Measurements from ENCODE around the gene TTC7B. TPM values are rescaled to one million over a fixed set of nuclear protein-coding genes. Genes with fewer than 3 reads are reported as not detected.

TTC7B gene
- total RNA-seq, 1 experiment from 2014 or later = 9.6 TPM

DNA sequence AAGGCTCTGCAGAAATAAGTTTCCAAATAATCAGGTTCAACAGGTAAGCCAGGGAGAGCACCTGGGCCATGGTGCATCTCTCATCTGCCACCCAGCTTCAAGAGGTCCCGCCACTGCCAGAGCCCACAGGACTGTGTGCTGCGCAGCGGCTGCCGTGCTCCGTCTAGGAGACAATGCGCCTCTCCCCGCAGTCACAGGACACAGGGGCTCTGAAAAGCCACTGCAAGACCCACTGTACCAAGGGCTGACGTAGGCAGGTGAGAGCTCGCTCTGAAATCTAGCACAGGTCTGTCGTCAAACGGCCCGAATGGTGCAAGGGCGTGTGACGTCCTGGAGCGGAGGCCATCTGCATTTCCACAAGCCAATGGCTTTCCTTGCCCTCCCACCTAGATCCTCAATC lies 218.3 kb downstream of the TTC7B start:
- CTCF ChIA-PET = no interaction called here

DNA sequence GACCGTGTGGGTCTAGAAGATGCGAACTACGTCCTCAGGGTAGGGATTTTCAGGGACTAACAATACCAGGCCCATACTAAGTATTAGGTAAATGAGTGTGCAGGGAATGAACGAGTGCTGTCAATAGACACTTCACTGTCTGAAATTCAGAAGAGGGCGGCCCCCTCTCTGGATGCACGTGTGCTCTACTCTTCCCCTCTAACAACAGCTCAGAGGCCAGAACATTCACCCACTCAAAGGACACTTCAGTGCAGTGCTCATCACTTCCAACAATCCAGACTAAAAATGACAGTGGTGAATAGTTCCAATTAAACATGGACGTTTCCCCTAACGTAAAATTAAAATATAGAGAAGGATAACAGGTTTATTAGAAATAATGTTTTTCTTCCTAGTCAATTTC lies 219.5 kb downstream of the TTC7B start:
- no peaks in the 10 kb centered on the region for H3K27me3 Mint-ChIP-seq (ENCODE audit: unreplicated experiment)
- TF ChIP-seq CTCF (IDR thresholded peaks at IDR 0.05; ENCODE audit: unreplicated experiment) = no peak
- H3K36me3 Mint-ChIP-seq (ENCODE audit: insufficient read depth, unreplicated experiment) = no peaks in the 10 kb centered on the region
- DNase-seq = no peak
- no peaks in the 10 kb centered on the region for H3K9me3 Mint-ChIP-seq (ENCODE audit: low read depth, unreplicated experiment)
- no peaks in the 10 kb centered on the region for H3K4me1 Mint-ChIP-seq (ENCODE audit: low read depth, unreplicated experiment)
- intact Hi-C loops (cut with micrococcal nuclease; ENCODE audit: unreplicated experiment) = no loop called here
- no TSS peak for BruUV-seq (replicated peaks)
- CTCF ChIA-PET = no interaction called here
- no peak overlapping the region for H3K4me3 Mint-ChIP-seq (ENCODE audit: low read depth, unreplicated experiment)
- H3K27ac Mint-ChIP-seq (ENCODE audit: unreplicated experiment) = no peak overlapping the region

More for the DNA sequence above, 218.3 kb downstream of the TTC7B start:
- no peak overlapping the region for H3K4me3 Mint-ChIP-seq (ENCODE audit: low read depth, unreplicated experiment)
- no peak overlapping the region for H3K27ac Mint-ChIP-seq (ENCODE audit: unreplicated experiment)
- intact Hi-C loops (cut with micrococcal nuclease; ENCODE audit: unreplicated experiment) = no loop called here
- H3K9me3 Mint-ChIP-seq (ENCODE audit: low read depth, unreplicated experiment) = no peaks in the 10 kb centered on the region
- no peaks in the 10 kb centered on the region for H3K27me3 Mint-ChIP-seq (ENCODE audit: unreplicated experiment)
- no peaks in the 10 kb centered on the region for H3K36me3 Mint-ChIP-seq (ENCODE audit: insufficient read depth, unreplicated experiment)
- DNase-seq = no peak
- no peaks in the 10 kb centered on the region for H3K4me1 Mint-ChIP-seq (ENCODE audit: low read depth, unreplicated experiment)
- no peak for TF ChIP-seq CTCF (IDR thresholded peaks at IDR 0.05; ENCODE audit: unreplicated experiment)
- no TSS peak for BruUV-seq (replicated peaks)

- H3K27ac Mint-ChIP-seq (ENCODE audit: unreplicated experiment) = no peak overlapping the region
- CTCF ChIA-PET = no interaction called here
- no peaks in the 10 kb centered on the region for H3K4me1 Mint-ChIP-seq (ENCODE audit: low read depth, unreplicated experiment)
- DNase-seq = no peak
- H3K27me3 Mint-ChIP-seq (ENCODE audit: unreplicated experiment) = no peaks in the 10 kb centered on the region
- no peak for TF ChIP-seq CTCF (IDR thresholded peaks at IDR 0.05; ENCODE audit: unreplicated experiment)
- H3K9me3 Mint-ChIP-seq (ENCODE audit: low read depth, unreplicated experiment) = no peaks in the 10 kb centered on the region
- no peak overlapping the region for H3K4me3 Mint-ChIP-seq (ENCODE audit: low read depth, unreplicated experiment)
- BruUV-seq (replicated peaks) = no TSS peak
- intact Hi-C loops (cut with micrococcal nuclease; ENCODE audit: unreplicated experiment) = no loop called here
- no peaks in the 10 kb centered on the region for H3K36me3 Mint-ChIP-seq (ENCODE audit: insufficient read depth, unreplicated experiment)
Measured at GRCh38 chr14:90593254-90594040, 222.8 kb downstream of the TTC7B start.

GRCh38 chr14:90592655-90593054 lies 223.6 kb downstream of the TTC7B start:
- DNase-seq = no peak
- Mint-ChIP-seq H3K9me3 (ENCODE audit: low read depth, unreplicated experiment) (no peaks in the 10 kb centered on the region), H3K4me1 (ENCODE audit: low read depth, unreplicated experiment) (no peaks in the 10 kb centered on the region), H3K27ac (ENCODE audit: unreplicated experiment) (no peak overlapping the region), H3K4me3 (ENCODE audit: low read depth, unreplicated experiment) (no peak overlapping the region), H3K27me3 (ENCODE audit: unreplicated experiment) (no peaks in the 10 kb centered on the region), H3K36me3 (ENCODE audit: insufficient read depth, unreplicated experiment) (no peaks in the 10 kb centered on the region)
- CTCF ChIA-PET = no interaction called here
- intact Hi-C loops (cut with micrococcal nuclease; ENCODE audit: unreplicated experiment) = no loop called here
- BruUV-seq (replicated peaks) = no TSS peak
- TF ChIP-seq CTCF (IDR thresholded peaks at IDR 0.05; ENCODE audit: unreplicated experiment) = no peak

All from Calu3 (cell line).